GM19452 (cell line): Measurements from ENCODE around the gene HTRA3.

Experiments
- ATAC-seq: cut with Tn5 transposase; IDR thresholded peaks from one replicate; pipeline ENCODE4 v1.9.1; 2021; ENCODE audit not compliant: unreplicated experiment

Gene HTRA3

DNA sequence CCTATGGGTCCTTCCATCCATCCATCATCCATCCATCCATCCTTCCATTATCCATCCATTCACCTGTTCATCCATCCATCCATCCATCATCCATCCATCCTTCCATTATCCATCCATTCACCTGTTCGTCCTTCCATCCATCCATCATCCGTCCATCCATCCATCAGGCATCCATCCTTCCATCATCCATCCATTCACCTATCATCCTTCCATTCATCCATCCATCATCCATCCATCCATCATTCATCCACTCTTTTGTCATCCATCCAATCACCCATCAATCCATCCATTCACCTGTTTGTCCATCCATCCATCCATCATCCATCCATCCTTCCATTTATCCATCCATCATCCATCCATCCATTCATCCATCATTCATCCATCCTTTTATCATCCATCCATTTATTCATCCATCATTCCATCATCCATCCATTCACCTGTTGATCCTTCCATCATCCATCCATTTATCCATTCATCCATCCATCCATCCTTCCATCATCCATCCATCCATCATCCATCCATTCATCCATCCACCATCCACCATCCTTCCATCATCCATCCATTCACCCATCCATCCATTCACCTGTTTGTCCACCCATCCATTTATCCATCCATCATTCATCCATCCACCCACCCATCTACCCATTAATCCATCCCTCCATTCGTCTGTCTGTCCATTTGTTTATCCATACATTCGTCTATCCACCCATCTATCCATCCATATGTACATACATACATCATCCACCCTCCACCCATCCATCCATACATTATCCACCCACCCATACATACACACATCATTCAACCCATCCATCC, 35.7 kb upstream of the HTRA3 start:
- ATAC-seq, result no peak

GRCh38 chr4:8234715-8235114, 34.8 kb upstream of the HTRA3 start:
- no peak for ATAC-seq

DNA sequence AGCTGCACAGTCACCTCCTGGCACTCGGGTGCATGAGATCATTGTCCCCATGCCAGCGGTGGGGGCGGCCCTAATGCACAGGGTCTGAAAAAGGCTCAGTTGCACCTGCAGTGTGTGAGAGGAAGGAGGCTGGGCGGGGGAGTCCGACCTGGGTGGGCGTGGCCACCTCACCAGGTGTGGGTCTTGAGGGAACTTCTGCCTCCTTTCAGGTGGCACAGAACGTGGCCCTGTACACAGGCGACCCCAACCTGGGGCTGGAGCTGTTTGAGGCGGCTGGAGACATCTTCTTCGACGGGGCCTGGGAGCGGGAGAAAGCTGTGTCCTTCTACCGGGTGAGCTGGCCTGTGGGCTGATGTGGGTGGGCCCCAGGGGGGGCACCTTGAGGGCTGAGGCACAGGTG, 34.3 kb upstream of the HTRA3 start:
- ATAC-seq, result no peak

- ATAC-seq, result no peak
These were observed 33.9 kb upstream of the HTRA3 start for GRCh38 chr4:8235686-8236085.

DNA sequence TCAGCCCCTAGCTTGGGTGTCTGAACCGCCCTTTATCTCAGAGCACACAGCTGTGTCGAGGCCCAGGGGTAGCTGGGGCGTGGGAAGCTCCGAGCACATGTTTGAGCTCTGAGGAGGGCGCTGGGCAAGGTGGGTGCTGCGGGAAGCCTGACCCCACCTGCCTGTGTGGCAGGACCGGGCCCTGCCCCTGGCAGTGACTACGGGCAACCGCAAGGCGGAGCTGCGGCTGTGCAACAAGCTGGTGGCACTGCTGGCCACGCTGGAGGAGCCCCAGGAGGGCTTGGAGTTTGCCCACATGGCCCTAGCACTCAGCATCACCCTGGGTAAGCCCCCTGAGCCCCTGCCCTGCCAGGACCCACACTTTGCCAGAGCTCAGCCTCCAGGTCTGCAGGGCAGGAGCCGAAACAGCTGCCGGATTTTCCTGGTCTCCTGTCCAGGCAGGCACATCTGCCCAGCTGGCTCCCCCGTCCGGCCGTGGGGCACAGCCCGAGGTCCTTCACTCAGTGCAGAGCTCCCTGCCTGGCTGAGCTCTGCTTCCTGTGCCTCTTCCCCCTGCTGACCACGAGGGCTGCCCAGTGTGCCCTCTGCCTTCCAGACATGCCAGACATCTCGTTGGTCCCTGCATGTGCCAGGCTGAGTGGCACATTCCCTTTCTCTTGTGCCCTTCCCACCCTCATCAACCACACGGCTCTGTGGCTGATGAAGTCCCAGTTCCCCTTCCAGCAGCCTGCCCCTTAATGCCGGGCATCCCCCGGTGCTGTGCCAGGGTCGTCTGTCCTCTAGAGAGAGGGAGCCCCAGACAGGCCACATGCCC, 33.2 kb upstream of the HTRA3 start:
- no peak for ATAC-seq

- ATAC-seq, result no peak
These were observed 32.7 kb upstream of the HTRA3 start for GRCh38 chr4:8236920-8237195.

GRCh38 chr4:8237256-8237989, 32.1 kb upstream of the HTRA3 start:
- no peak for ATAC-seq

GRCh38 chr4:8238036-8238511, 31.5 kb upstream of the HTRA3 start:
- no peak for ATAC-seq

GRCh38 chr4:8238515-8239053, 31.0 kb upstream of the HTRA3 start:
- ATAC-seq, result no peak

DNA sequence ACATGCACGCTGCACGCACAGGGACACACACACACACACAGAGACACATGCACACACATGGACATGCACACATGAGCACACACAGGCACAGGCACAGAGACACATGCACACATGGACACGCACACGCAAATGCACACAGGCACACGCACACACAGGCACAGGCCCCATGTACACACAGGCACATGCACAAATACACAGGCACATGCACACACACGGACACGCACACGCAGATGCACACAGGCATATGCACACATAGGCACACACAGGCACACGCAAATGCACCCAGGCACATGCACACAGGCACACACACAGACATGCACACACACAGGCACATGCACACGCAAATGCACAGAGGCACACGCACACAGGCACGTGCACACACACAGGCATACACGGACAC, 30.3 kb upstream of the HTRA3 start:
- ATAC-seq, result no peak

DNA sequence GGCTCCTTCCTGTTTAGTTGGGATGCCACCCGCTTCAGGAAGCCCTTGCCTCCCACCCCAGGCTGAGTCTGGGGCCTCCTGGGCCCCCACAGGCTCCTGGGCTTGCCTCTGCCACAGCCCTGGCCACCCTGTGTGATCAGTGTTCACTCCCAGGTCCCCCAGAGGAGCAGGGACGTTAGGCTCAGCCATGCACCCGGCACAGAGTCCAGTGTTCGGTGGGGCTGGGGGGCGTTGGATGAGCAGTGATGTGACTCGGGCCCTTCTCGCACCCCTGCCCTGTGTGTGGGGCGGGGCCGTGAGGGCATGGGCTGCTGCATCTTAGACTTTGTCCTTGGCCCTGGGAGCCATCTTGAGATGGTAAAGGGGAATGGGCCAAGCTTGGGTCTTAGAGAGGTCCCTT, 29.9 kb upstream of the HTRA3 start:
- ATAC-seq, result no peak

DNA sequence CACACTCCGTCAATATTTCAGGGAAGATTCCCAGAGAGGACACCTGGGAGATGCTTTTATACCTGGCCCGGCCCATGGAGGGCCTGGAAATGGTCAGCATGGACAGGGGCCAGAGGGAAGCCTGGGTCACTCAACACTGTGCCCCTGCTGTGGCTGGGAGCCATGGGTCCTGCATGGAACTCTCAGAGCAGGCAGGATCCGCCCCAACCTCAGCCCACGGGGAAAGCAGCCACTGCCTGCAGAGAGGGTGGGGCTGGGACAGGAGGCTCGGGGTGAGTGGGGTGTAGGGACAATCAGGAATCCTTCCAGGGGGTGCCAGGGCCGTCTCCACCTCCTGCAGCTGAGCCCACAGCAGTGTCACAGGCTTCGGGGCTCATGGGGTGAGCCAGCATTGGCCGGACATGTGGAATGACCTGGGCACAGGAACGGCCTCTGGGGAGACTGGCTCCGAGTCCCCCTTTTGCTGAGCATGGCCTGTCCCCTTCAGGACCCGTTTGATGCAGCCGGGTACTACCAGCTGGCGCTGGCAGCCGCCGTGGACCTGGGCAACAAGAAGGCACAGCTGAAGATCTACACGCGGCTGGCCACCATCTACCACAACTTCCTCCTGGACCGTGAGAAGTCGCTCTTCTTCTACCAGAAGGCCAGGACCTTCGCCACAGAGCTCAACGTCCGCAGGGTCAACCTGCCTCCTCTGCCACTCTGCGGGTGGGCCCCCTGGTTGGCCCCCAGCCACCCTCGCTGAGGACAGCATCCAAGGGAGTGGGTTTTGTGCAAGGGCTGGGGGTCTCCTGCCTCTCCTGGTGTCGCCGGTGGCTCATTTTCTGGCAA, 29.1 kb upstream of the HTRA3 start:
- no peak for ATAC-seq

DNA sequence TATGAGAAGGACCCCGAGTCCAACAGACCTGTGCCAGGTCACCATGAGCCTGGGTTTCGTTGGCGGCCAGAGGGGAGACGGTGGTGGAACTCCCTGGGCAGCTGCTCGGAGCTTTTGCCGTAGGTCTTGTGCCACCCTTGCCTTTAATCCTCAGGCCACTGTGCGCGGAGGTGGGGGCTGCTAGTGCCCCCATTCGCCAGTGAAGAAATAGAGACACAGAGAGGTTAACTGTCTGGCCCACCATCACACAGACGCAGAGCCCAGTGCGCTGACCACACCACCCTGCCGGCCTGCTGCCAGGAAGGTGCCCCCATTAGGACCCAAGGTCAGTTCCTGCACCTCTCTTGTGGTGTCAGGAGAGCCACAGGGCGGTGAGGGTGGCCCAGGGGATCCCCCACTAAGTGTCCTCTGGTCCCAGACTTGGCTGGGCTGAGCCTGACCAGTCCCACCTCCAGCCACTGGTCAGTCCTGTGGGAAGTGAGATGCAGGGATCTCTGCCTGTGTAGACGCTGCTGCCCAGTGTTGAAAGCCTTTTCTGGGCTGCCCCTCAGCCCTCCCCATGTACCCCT, 28.3 kb upstream of the HTRA3 start:
- ATAC-seq, result no peak

DNA sequence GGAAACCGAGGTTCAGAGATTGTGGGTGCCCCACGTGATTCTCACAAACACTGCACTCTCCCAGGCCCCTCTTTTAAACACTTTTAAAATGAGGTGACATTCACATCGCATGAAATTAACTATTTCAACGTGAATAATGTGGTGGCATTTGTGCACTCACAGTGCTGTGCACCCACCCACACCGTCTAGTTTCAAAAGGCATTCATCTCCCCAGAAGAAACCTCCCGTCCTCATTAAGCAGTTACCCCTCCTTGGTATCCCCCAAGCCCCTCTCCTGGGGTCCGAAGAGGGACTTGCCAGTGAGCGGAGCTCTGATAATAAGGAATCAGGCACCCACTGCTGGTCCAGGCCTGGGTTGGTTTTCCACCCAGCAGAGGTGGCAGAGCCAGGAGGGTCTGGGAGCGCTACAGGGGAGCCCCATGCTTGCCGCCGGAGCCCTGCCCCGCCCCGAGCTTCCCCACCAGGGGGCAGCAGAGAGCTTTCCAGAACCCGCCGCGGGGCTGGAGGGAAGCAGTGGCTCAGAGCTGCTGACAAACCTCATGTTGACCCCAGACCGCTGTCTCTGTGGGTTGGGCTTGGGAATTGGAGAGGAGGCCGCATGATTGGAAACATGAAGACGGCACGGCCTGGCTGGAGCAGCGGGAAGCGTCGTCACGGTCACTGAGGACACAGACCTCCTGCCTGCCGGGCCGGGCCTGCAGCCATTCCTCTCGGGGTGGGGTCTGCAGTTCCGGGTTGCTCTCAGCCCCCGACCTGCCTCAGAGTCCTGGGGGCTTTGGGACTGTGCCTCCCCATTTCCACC, 27.5 kb upstream of the HTRA3 start:
- peak; percentile 60 for ATAC-seq

DNA sequence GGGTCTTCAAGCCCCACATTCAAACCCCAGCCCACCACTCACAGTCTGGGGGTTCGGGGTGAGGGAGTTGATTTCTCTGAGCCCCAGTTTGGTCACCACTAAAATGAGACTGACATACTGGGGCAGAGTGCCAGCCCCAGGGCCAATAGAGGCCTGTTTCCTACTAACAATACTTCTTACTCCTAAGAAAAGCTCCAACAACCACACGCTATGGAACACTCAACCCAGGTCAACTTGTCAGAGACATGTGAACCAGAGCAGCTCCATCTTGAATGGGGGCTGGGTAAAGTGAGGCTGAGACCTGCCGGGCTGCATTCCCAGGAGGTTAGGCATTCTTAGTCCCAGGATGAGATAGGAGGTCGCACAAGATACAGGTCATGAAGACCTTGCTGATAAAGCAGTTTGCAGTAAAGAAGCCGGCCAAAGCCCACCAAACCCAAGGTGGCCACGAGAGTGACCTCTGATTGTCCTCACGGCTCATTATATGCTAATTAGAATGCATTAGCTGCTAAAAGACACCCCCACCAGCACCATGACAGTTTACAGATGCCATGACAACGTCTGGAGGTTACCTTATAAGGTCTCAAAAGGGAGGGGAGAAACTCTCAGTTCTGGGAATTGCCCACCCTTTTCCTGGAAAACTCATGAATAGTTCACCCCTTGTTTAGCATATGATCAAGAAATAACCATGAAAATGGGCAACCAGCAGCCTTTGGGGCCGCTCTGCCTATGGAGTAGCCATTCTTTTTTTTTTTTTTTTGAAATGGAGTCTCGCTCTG, 26.6 kb upstream of the HTRA3 start:
- no peak for ATAC-seq

- no peak for ATAC-seq
These were observed 25.4 kb upstream of the HTRA3 start for GRCh38 chr4:8244001-8244757.

DNA sequence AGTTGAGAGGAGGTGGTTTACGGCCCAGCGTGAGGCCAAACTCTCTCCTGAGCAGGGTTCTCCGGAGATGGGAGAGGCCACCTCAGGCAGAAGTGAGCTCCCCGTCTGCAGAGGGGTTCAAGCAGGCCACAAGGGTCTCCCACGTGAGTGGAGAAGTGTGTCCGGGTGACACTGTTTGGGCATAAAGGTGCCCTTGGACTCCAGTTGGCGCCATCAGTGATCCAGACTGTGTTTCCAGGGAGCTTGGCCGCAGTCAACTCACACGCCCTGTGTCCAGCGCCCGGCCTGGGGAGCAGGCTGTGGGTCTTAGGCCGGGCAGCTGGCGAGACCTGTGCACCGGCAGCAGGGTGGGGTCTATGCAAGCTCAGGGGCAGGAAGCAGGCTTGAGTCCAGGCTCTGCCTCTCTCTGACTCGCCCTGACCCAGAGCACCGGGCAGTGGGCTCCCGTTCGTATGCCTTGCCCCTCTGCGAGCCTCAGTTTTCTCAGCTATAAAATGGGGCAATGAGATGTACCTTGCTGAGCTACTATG, 24.6 kb upstream of the HTRA3 start:
- no peak for ATAC-seq
